ES-I3 (cell line): ENCODE data around the gene EFNA3.
A peak's percentile ranks its signal among the peaks of the same experiment; 100 is the strongest.

Experiments
- H3K36me3 ChIP-seq: 2 replicates; pipeline ENCODE4 v1.6.1; 2013; ENCODE audit warnings: mild to moderate bottlenecking, low read length, control low read depth, moderate library complexity; ENCODE audit not compliant: insufficient read depth
- H3K4me1 ChIP-seq: 2 replicates; pipeline ENCODE4 v1.6.1; 2013; ENCODE audit warnings: mild to moderate bottlenecking, control low read depth, low read length; ENCODE audit not compliant: insufficient read depth
- H3K9ac ChIP-seq: 2 replicates; pipeline ENCODE4 v1.6.1; 2013; ENCODE audit warnings: low read depth, mild to moderate bottlenecking, low read length, moderate library complexity
- H3K9me3 ChIP-seq: 2 replicates; pipeline ENCODE4 v1.6.1; 2013; ENCODE audit warnings: mild to moderate bottlenecking, low read length, moderate library complexity; ENCODE audit not compliant: control insufficient read depth, insufficient read depth

EFNA3 gene

DNA sequence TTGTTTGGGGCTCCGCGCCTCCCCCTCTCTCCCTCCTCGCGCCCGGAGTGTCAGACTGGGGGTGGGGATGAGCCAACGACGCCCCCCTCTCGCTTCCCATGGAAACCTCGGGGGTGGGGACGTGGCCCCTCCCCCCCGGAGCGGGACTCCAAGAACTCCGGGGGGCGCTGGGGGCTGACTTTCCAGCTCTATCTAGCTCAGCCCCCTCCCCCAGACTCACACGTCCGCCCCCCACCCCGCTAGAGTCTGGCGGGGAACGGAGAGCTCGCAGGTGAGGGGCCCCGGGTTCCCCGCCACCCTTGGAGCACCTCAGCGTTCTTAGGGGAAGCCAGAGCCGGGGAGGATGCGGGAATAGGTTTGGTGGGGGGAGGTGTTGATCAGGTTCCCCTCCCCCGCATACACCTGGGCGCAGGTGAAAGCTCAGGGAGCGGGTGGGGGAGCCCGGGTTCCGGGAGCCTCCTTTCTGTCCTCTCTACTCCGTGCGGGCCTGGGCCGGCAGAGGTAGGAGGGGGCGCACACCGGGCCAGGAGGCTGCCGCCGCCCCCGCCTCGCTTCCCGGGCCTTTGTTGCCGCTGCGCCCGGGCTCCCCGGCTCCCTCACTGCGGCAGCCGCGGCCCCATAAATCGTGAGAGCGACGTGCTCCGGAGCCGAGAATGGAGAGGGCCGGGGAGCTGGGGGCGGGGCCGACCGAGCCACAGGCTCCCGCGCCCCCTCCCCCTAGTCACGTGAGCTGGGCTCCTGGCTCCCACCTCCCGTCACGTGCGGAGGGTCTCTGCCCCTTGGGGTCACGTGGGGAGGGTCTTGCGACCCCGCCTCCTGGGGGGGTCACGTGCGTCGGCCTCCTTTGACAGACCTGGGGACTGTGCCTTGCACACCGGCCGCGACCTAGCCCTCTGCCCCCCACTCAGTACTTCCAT lies 1.9 kb downstream of the EFNA3 start:
- Histone ChIP-seq H3K9me3 (no peaks in the 10 kb centered on the region), H3K4me1 (no peaks in the 10 kb centered on the region; the same call in 1 of the 2 replicates), H3K36me3 (no peaks in the 10 kb centered on the region), H3K9ac (peak overlapping the region; percentile 58; the same call in 1 of the 2 replicates)

DNA sequence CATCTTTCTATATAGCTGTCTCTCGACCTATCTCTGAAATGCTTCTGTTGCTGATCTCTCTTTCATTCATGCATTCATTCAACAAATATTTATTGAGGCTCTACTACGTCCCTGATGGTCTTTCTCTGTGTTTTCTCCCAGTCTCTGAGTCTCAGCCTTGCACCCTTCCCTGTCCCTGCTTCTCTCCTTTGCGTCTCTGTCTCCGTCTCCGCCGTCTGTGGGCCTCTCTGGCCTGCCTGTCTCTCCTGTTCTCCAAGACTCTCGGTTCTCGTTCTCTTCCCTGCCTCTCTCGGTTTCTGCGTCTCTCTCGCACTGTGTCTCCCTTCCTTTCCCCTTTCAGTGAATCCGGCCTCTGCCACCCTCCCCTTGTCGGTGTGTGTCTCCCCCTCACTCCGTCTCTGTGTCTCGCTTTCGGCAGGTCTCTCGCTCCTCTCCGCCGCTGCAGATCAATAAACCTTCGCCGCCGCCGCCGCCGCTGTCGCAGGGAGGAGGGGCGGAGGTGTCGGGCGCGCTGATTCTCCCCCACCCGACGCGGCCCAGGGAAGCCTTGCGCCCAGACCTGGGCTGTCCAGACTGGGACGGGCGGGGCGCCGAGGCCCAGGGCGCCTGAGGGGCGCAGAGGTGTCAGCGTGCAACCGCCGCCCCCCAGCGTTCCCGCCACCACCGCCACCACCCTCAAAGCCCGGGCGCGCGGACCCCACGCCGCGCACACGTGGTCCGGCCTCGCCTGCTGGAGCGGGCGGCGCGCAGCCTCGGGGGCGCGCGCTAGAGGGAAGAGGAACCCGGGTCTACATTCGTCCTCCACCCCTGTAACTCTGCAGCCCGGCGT lies 3.0 kb downstream of the EFNA3 start:
- no peaks in the 10 kb centered on the region; the same call in 1 of the 2 replicates for H3K4me1 ChIP-seq
- no peaks in the 10 kb centered on the region for H3K9me3 ChIP-seq
- H3K36me3 ChIP-seq, result no peaks in the 10 kb centered on the region
- peak overlapping the region; percentile 58; the same call in 1 of the 2 replicates for H3K9ac ChIP-seq

DNA sequence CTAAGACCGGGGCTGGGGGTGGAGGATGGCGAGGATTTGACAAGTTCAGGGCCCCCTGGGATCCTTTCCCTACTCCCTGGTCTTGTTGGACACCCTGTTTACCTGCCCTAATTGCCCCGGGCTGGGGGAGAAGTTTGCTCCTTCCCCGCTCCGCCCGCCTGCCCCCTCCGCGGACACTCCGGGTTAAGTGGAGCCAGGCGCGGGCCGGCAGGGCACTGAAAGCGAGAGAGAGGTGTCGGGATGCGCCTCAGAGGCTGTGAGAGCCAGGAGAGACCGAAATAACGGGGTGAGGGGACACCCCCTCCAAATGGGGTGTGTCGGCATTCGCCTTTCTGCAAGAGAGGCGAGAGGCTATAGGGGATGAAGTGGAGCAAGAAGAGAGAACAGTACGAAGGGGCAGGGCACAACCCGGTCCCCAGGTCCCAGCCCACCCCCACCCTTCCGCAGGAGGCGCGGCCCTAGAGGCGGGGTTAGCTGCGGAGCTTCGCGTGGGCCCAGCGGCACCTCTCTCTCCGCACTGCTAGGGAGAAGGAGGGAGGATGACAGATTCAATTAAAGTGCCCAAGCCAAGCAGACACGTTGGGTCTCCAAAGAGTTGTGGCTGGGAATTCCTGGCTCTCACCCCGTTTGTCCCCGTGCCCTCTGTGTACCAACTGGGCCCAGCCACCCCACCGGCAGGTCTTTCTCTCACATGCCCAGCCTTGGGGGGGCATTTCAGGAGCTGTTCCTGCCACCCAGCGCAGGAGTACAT lies 3.8 kb downstream of the EFNA3 start:
- Histone ChIP-seq H3K9ac (peak overlapping the region; percentile 58; the same call in 1 of the 2 replicates), H3K9me3 (no peaks in the 10 kb centered on the region), H3K4me1 (peaks cover 2% of the 10 kb centered on the region; the same call in 1 of the 2 replicates), H3K36me3 (no peaks in the 10 kb centered on the region)

DNA sequence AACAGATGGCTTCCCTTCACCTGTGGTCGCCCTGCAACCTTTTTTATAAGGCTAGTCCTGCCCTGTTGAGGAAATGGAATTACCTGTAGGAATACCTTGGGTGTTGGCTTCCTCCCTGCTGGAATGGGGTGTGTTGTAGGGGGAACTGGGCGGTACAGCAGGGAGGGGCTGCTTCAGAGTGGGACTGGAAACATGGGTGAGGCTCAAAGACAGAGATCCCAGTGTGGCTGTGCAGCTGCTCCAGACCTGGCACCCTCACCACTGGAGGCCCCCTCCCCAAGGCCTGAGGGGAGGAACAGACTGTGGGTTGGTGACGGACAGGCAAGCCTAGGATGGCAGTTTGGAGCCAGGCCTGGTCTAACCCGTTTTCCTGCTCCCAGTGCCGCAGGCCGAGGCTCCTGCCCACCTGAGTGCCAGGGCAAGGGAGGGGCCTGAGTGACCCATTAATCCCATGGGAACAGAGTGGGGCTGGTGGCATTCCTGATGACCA lies 4.5 kb downstream of the EFNA3 start:
- H3K4me1 ChIP-seq, result peaks cover 3% of the 10 kb centered on the region; the same call in 1 of the 2 replicates
- no peaks in the 10 kb centered on the region for H3K36me3 ChIP-seq
- no peak overlapping the region for H3K9ac ChIP-seq
- no peaks in the 10 kb centered on the region for H3K9me3 ChIP-seq

DNA sequence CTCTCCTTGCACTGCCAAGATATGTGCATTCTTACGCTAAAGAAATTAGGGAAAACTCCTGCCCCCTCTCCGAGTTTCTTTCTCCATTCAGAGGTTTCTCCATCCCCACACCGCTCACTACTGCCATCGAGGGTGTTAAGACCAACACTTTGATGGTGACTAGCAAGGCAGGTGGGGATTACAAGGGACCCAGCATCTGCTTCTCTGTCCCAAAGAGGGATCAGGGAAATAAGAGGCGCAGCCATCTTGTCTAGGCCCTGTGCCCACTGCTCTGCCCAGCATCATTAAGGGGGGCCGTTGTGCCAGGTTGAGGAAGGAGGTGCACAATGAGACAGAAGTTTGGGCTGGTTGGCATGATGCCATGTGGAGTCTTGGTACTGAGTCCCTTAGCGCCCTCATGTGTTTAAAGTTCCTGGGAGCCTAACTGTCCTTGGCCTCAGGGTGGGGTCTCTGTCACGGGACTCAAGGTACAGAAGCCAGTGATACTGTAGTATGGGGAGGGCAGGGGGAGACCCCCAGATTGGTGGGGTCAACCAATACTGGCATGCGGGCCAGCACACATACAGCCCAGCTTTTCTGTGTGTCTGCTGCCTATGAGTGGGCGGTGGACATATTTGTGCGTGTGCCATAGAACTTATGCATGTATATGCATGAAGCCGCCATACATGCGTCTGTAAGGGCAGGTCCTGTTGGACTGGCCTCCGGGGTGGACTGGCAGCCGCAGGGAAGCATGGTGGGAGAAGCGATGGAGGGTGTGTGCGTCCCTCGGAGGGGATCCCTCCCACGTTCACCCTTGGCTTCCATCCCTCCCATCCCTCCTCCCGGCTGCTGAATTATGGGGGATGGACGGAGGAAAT lies 5.5 kb downstream of the EFNA3 start:
- Histone ChIP-seq H3K9ac (peak overlapping the region; percentile 23; the same call in 1 of the 2 replicates), H3K4me1 (peaks cover 3% of the 10 kb centered on the region; the same call in 1 of the 2 replicates), H3K9me3 (no peaks in the 10 kb centered on the region), H3K36me3 (no peaks in the 10 kb centered on the region)

DNA sequence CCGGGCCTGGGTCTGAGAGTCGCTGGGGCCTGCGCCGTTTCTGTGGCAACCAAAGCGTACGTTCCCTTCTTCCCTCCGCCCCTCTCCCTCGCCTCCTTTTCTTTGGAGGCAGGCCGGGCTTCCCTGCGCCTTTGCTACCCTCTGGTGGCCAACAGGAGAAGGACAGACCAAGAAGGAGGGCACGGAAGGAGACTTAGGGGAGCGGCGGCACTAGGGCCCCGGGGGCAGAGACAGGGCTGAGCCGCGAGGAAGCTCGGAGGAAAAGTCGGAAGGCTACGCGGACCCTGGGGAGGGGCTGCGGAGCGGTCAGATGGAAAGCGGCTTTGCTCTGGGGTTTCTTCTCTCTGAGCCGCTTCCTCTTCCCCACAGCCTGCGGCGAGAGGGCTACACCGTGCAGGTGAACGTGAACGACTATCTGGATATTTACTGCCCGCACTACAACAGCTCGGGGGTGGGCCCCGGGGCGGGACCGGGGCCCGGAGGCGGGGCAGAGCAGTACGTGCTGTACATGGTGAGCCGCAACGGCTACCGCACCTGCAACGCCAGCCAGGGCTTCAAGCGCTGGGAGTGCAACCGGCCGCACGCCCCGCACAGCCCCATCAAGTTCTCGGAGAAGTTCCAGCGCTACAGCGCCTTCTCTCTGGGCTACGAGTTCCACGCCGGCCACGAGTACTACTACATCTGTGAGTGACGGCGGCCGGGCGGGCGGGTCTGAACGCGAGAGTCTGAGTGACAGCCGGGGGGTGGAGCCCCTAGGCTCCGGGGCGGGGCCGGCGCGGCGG lies 6.3 kb downstream of the EFNA3 start:
- peak overlapping the region; percentile 95 for H3K9ac ChIP-seq
- H3K9me3 ChIP-seq, result no peaks in the 10 kb centered on the region
- H3K4me1 ChIP-seq, result peaks cover 3% of the 10 kb centered on the region; the same call in 1 of the 2 replicates
- no peaks in the 10 kb centered on the region for H3K36me3 ChIP-seq

DNA sequence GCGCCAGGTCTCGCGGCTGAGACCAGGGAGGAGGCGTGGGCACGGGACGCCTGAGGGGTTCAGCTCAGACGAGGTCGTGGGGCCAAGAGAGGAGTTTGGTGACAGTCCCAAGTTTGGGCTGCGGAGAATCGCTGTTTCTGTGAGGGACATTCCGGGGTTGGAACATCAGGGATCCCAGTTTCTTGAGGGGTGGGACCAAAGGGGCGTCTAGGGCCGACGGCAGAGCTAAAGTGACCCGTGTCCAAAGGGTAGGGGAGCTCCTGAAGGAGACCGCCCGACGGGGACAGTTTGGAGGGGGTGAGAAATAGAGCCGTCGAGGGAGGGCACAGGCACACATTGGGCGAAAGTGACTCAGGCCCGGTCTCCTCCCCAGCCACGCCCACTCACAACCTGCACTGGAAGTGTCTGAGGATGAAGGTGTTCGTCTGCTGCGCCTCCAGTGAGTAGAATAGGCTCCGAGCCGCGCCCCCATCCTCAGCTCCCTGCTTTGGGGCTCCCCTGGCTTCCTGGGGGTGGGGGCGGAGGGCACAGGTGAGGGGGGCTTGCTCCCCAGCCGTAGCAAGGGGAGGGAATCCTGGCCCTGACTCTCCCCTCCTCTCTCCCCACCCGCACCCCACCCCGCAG lies 7.0 kb downstream of the EFNA3 start:
- no peaks in the 10 kb centered on the region for H3K9me3 ChIP-seq
- H3K4me1 ChIP-seq, result peaks cover 3% of the 10 kb centered on the region; the same call in 1 of the 2 replicates
- peak overlapping the region; percentile 95; the same call in 1 of the 2 replicates for H3K9ac ChIP-seq
- H3K36me3 ChIP-seq, result no peaks in the 10 kb centered on the region

DNA sequence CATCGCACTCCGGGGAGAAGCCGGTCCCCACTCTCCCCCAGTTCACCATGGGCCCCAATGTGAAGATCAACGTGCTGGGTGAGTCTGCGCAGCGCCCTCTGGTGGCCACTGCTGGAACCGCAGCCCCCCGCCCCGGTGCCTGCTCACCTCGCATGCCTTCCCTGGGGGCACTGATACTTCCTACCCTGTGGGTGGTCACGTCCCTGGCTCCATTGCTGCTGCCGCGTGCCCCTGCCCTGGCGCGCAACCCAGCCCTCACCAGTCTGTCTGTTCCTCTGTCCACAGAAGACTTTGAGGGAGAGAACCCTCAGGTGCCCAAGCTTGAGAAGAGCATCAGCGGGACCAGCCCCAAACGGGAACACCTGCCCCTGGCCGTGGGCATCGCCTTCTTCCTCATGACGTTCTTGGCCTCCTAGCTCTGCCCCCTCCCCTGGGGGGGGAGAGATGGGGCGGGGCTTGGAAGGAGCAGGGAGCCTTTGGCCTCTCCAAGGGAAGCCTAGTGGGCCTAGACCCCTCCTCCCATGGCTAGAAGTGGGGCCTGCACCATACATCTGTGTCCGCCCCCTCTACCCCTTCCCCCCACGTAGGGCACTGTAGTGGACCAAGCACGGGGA lies 7.6 kb downstream of the EFNA3 start:
- Histone ChIP-seq H3K9me3 (no peaks in the 10 kb centered on the region), H3K36me3 (no peaks in the 10 kb centered on the region), H3K9ac (peak overlapping the region; percentile 95; the same call in 1 of the 2 replicates), H3K4me1 (peaks cover 6% of the 10 kb centered on the region; the same call in 1 of the 2 replicates)

DNA sequence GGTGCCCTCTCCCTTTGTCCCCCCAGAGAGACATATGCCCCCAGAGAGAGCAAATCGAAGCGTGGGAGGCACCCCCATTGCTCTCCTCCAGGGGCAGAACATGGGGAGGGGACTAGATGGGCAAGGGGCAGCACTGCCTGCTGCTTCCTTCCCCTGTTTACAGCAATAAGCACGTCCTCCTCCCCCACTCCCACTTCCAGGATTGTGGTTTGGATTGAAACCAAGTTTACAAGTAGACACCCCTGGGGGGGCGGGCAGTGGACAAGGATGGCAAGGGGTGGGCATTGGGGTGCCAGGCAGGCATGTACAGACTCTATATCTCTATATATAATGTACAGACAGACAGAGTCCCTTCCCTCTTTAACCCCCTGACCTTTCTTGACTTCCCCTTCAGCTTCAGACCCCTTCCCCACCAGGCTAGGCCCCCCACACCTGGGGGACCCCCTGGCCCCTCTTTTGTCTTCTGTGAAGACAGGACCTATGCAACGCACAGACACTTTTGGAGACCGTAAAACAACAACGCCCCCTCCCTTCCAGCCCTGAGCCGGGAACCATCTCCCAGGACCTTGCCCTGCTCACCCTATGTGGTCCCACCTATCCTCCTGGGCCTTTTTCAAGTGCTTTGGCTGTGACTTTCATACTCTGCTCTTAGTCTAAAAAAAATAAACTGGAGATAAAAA lies 8.4 kb downstream of the EFNA3 start:
- Histone ChIP-seq H3K4me1 (peaks cover 7% of the 10 kb centered on the region; the same call in 1 of the 2 replicates), H3K9ac (no peak overlapping the region), H3K36me3 (no peaks in the 10 kb centered on the region), H3K9me3 (no peaks in the 10 kb centered on the region)

DNA sequence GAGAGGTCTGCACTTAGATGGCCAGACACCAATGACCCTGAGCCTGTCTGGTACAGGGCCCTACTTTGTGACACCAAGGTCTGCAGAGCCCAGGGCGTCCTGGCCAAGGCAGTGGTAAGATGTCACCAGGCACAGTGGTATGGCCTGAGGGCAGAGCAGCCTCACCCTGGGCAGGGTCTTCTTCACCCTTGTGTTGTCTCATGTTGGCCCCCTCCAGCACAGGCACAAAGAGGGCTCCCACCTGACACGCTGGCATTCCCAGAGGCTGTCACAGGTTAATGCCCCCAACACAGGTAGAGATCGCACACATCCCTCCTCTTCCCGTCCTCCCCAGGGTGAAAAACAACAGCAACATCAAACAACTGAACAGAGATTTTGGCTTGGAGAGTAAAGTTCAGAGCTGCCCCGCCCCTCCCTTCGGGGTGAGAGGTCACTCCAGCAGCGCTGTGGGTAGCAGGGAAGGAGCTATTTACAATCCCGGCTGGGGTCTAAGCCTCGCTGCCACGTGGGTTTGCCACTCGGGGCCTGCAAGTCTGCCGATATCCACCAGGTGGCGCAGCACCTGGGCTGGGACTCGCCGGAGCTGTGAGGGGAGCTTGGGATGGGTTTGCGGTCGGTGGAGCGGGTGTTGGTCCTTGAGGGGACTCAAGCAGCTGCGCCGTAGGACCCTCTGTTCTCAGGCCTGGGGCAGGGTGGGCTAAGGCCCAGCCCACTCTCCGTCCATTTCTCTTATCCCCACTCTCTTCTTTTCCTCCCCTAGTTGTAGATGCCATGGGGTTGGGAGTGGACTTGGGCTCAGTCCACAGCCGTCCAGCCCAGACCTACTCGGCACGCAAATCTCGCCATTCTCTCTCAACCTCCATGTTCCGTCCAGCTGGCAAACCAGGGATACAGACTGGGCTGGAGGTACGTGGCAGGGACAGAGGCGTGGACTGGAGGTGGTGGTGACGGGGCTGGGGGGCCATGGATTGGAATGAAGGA lies 12.7 kb downstream of the EFNA3 start:
- H3K36me3 ChIP-seq, result no peaks in the 10 kb centered on the region
- peaks cover 7% of the 10 kb centered on the region; the same call in 1 of the 2 replicates for H3K4me1 ChIP-seq
- no peak overlapping the region for H3K9ac ChIP-seq
- no peaks in the 10 kb centered on the region for H3K9me3 ChIP-seq
